NT2/D1 (cell line): ENCODE results near the gene PPIL1.

Source experiments
- SUZ12 ChIP-seq: IDR thresholded peaks from 2 replicates; pipeline ENCODE4 v1.6.1; 2011; ENCODE audit not compliant: insufficient read length, insufficient read depth; ENCODE audit errors: extremely low read depth
- YY1 ChIP-seq: IDR thresholded peaks from 2 replicates; pipeline ENCODE4 v1.6.1; 2011; ENCODE audit not compliant: insufficient read length, insufficient read depth
- ZNF274 ChIP-seq: IDR thresholded peaks from 2 replicates; pipeline ENCODE4 v1.6.1; 2011; ENCODE audit warnings: mild to moderate bottlenecking, low read depth, low read length

- no peak for TF ChIP-seq ZNF274
- TF ChIP-seq YY1: no peak
- TF ChIP-seq SUZ12: no peak
These were observed 23.0 kb downstream of the PPIL1 start for GRCh38 chr6:36851626-36852025.
